22Rv1 (cell line): ENCODE measurements around the gene COL13A1.

Source experiments
- CTCF ChIP-seq: fragments of 450-650 bp; IDR thresholded peaks from 2 replicates; pipeline ENCODE4 v1.5.1; 2017; ENCODE audit warnings: mild to moderate bottlenecking
- ZFX ChIP-seq: fragments of 450-650 bp; IDR thresholded peaks from 2 replicates; pipeline ENCODE4 v1.6.1; 2017; ENCODE audit warnings: antibody characterized with exemption, borderline replicate concordance

DNA sequence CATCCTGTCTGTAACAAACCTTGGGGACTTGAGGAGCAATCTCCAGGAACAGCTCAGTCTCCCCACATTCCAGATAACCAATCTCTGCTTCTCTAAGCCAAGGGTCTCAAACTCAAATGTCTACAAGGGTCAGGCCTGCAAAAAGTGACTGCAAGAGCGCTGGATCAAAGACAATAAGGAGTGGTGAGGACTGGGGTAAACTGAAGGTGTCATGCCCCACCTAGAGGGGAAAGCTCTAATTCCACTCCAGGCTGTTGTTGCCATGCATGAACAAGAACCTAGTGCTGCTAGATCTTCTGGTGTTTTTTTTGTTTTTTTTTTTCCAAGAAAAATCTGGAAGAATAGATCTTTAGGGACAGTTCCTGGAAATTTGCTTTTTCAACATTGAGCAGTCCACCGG lies 133.1 kb downstream of the COL13A1 start:
- TF ChIP-seq CTCF = no peak
- no peak for TF ChIP-seq ZFX
